NCI-H2196 (cell line): ENCODE measurements around the gene RABIF.
"Not testable (repeated sequence)": the region's sequence is repeated elsewhere in the genome, so short reads cannot be mapped to it uniquely, and the experiment has no call there.

Experiments
- DNase-seq: peaks from one replicate; lab custom pipeline; 2025; ENCODE audit not compliant: unreplicated experiment; lab: John Stamatoyannopoulos, UW

The RABIF gene

GRCh38 chr1:202835548-202836072, 53.3 kb downstream of the RABIF start:
- no peak for DNase-seq

- DNase-seq, result no peak
Observed at GRCh38 chr1:202834771-202835547, 54.0 kb downstream of the RABIF start.

DNA sequence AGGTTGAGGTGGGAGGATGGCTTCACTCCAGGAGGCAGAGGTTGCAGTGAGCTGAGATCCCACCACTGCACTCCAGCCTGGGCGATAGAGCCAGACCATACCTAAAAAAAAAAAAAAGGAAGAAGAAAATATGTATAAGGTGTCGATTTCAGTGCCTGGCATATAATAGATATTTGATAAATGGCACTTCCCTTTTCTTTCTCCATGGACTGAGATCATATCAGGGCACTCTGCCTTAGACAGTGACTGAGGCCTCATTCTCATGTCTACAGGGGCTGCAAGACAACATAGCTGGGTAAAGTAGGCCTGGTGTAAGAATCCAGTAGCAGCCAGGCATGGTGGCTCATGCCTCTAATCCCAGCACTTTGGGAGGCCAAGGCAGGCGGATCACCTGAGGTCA, 57.0 kb downstream of the RABIF start:
- DNase-seq, result no peak

DNA sequence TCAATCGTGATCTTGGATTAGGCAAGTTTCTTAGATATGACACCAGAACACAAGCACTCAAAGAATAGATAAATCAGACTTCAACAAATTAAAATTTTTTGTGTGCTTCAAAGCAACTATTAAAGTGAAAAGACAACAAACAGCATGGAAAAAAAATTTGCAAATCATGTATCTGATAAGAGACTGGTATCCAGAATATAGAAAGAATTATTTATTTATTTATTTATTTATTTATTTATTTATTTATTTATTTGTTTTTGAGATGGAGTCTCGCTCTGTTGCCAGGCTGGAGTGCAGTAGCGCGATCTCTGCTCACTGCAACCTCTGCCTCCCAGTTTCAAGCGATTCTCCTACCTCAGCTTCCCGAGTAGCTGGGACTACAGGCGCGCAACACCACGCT, 59.7 kb downstream of the RABIF start:
- DNase-seq, result not testable (repeated sequence)
